Sigmoid colon (tissue), 4 donors: ENCODE measurements around the gene JMJD4.

Experiments used
- EP300 ChIP-seq, 4 donors: sonication (generic); formaldehyde crosslinking; IDR thresholded peaks; one replicate each; pipeline ENCODE4 v1.6.1; 2017; ENCODE audit warnings: antibody characterized with exemption in 4 of 4
- POLR2A ChIP-seq, 2 donors: fragments of 450-650 bp; IDR thresholded peaks; one replicate each; pipeline ENCODE4 v1.6.1; 2016; ENCODE audit warnings: antibody characterized with exemption in 2 of 2, mild to moderate bottlenecking in 2 of 2, moderate library complexity in 2 of 2
- POLR2AphosphoS5 ChIP-seq, 4 donors: sonication (generic); formaldehyde crosslinking; IDR thresholded peaks; one replicate each; pipeline ENCODE4 v1.6.1; 2017; ENCODE audit warnings: antibody characterized with exemption in 4 of 4
- TF ChIP-seq, protein P1 (sequence below), 4 experiments: fragments of 450-650 bp in 3 of 4; fragments of 200-600 bp in 1 of 4; IDR thresholded peaks; one replicate each; pipeline ENCODE4 v1.5.1; 2016 to 2019; ENCODE audit warnings: antibody characterized with exemption in 4 of 4, mild to moderate bottlenecking in 3 of 4, moderate library complexity in 2 of 4

DNA sequence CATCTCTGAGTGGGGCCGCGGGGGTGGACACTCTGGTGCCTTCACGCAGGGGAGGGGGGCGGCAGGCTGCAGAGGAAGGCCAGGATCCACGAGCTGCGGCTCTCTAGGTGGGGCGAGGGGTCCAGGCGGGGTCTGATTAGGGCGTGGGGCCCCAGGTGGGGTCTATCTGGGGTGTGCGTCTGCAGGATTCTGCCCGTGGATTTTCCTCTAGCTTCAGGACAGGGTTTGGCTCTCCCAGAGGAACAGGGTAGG lies 6.3 kb downstream of the JMJD4 start:
- TF ChIP-seq EP300 (IDR thresholded peaks at IDR 0.05): no peak
- TF ChIP-seq, protein P1, sequence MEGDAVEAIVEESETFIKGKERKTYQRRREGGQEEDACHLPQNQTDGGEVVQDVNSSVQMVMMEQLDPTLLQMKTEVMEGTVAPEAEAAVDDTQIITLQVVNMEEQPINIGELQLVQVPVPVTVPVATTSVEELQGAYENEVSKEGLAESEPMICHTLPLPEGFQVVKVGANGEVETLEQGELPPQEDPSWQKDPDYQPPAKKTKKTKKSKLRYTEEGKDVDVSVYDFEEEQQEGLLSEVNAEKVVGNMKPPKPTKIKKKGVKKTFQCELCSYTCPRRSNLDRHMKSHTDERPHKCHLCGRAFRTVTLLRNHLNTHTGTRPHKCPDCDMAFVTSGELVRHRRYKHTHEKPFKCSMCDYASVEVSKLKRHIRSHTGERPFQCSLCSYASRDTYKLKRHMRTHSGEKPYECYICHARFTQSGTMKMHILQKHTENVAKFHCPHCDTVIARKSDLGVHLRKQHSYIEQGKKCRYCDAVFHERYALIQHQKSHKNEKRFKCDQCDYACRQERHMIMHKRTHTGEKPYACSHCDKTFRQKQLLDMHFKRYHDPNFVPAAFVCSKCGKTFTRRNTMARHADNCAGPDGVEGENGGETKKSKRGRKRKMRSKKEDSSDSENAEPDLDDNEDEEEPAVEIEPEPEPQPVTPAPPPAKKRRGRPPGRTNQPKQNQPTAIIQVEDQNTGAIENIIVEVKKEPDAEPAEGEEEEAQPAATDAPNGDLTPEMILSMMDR (IDR thresholded peaks at IDR 0.05): no peak
- peak in 2 of 4 donors; percentile 1 to 2 for TF ChIP-seq POLR2AphosphoS5 (IDR thresholded peaks at IDR 0.05)
- no peak for TF ChIP-seq POLR2A (IDR thresholded peaks at IDR 0.05)
